ACC112 (cell line): Measurements from ENCODE around the gene LRFN2.

ENCODE experiments used
- H2AFZ ChIP-seq: fragments of 200-600 bp; sonication (generic); one replicate; pipeline ENCODE4 v1.6.0; 2017; ENCODE audit warnings: antibody characterized with exemption, low read length; ENCODE audit not compliant: unreplicated experiment
- H3K27ac ChIP-seq: fragments of 200-600 bp; sonication (generic); 2 replicates; pipeline ENCODE4 v1.5.1; 2014; ENCODE audit warnings: low read depth, mild to moderate bottlenecking, antibody characterized with exemption, low read length, moderate library complexity
- H3K27me3 ChIP-seq: fragments of 200-600 bp; sonication (generic); 2 replicates; pipeline ENCODE4 v1.6.1; 2014; ENCODE audit warnings: mild to moderate bottlenecking, antibody characterized with exemption, low read length, moderate library complexity, mixed read lengths; ENCODE audit not compliant: insufficient read depth
- H3K36me3 ChIP-seq: fragments of 200-600 bp; sonication (generic); 2 replicates; pipeline ENCODE4 v1.6.1; 2016; ENCODE audit warnings: mild to moderate bottlenecking, antibody characterized with exemption, low read length, moderate library complexity, mixed read lengths; ENCODE audit not compliant: insufficient read depth
- H3K4me1 ChIP-seq: fragments of 200-600 bp; sonication (generic); one replicate; pipeline ENCODE4 v1.6.1; 2016; ENCODE audit warnings: low read length, mixed read lengths; ENCODE audit not compliant: insufficient read depth, unreplicated experiment, control insufficient read depth
- H3K4me3 ChIP-seq: fragments of 200-600 bp; sonication (generic); 2 replicates; pipeline ENCODE4 v1.5.1; 2014; ENCODE audit warnings: mild to moderate bottlenecking, low read depth, low read length
- H3K79me2 ChIP-seq: fragments of 200-600 bp; sonication (generic); one replicate; pipeline ENCODE4 v1.6.0; 2016; ENCODE audit warnings: low read length; ENCODE audit not compliant: control insufficient read depth, unreplicated experiment, insufficient read depth

The LRFN2 gene

DNA sequence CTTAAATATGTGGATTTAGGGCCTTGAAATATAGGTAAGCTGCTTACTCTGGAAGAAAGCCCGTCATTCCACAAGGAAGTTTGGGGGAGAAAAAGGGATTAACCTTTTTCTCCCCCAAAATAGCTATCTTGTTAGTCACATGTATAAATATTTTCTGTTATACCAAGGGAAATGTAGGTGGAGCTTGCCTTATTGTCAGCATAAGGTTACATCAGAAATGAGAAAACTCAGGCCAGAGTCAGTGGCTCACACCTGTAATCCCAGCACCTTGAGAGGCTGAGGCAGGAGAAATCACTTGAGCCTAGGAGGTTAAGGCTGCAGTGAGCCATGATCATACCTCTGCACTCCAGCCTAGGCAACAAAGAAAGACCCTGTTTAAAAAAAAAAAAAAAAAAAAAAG, 129.9 kb downstream of the LRFN2 start:
- Histone ChIP-seq H2AFZ (no peak overlapping the region), H3K27me3 (no peaks in the 10 kb centered on the region), H3K36me3 (no peaks in the 10 kb centered on the region), H3K4me3 (no peak overlapping the region), H3K4me1 (no peaks in the 10 kb centered on the region), H3K79me2 (no peaks in the 10 kb centered on the region), H3K27ac (no peak overlapping the region)

DNA sequence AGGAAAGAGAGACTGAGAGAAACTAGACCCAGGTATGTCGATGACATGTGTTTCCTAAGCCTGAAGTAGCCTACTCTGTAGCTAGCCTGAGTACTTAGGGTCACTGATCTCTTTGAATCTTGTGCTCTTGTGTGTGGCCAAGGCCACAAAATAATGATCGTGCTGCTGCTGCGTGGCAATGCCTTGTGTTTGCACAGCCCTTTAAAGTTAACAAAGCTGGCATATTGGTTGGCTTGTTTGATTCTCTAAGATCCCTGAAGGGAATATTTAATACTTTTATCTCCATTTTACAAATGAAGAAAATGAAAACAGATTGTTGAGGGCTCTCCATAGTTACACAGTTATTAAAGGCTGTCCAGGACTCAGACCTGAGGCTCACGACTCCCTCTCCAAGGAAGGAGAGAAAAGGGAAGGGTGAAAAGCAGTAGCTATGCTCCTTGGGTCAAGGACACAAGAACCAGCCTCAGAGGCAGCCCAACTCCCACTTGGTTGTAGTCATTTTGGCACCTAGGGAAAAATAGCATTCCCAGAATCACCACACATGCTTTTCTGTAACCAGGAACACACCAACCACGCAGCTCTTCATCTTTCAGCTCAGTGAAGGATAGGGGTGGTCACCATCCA, 130.7 kb downstream of the LRFN2 start:
- Histone ChIP-seq H3K27ac (no peak overlapping the region), H3K79me2 (no peaks in the 10 kb centered on the region), H3K4me1 (no peaks in the 10 kb centered on the region), H3K27me3 (no peaks in the 10 kb centered on the region), H3K4me3 (no peak overlapping the region), H2AFZ (no peak overlapping the region), H3K36me3 (no peaks in the 10 kb centered on the region)

DNA sequence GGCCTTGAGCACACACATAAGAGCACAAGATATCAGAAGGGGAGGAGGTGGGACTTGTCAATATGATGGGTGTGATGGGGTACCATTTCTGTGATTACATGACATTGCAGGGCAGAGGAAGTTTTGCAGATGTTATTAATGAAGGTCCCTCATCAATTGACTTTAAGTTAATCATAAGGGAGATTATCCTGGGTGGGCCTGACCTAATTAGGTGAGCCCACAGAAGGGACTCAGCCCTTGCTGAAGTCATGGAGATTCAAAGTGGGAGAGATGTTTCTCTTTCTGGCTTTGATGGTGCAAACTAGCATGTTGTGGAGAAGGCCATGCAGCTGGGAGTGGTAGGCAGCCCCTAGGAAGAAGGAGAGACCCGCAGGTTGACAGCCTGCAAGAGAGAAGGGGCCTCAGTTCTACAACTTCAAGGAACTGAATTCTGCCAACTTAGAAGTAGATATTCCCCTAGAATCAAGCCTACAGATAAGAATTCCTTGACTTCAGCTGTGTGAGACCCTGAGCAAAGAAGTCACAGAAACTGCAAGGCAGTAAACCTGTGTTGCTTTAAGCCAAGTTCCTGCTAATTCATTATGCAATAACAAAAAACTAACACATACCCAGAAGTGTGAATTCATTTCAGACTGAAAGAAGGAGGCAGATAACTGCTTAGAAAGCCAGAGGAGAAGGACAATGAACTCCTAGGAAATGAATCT, 131.3 kb downstream of the LRFN2 start:
- Histone ChIP-seq H3K27ac (no peak overlapping the region), H2AFZ (no peak overlapping the region), H3K79me2 (no peaks in the 10 kb centered on the region), H3K36me3 (no peaks in the 10 kb centered on the region), H3K4me1 (no peaks in the 10 kb centered on the region), H3K27me3 (no peaks in the 10 kb centered on the region), H3K4me3 (no peak overlapping the region)

DNA sequence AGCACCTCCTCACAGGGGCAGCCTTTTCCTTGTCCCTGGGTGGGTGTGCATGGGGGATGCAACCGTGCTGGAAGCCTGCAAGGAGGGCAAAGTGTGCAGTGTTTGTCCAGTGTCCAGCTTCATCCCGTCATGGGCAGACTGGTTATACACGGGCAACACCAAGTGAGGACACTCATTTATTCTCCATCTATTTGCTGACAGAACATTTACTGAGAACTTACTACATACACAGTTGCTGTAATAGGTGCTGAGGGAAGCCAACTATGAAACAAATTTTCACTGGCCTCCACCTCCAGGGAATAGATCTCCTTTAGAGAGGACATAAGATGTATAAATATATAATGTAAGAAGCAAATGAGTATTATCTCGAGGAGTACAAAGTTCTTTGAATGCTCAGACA, 136.7 kb downstream of the LRFN2 start:
- Histone ChIP-seq H3K27me3 (no peaks in the 10 kb centered on the region), H3K36me3 (no peaks in the 10 kb centered on the region), H3K4me1 (no peaks in the 10 kb centered on the region), H3K4me3 (no peak overlapping the region), H3K79me2 (no peaks in the 10 kb centered on the region), H3K27ac (no peak overlapping the region), H2AFZ (no peak overlapping the region)

DNA sequence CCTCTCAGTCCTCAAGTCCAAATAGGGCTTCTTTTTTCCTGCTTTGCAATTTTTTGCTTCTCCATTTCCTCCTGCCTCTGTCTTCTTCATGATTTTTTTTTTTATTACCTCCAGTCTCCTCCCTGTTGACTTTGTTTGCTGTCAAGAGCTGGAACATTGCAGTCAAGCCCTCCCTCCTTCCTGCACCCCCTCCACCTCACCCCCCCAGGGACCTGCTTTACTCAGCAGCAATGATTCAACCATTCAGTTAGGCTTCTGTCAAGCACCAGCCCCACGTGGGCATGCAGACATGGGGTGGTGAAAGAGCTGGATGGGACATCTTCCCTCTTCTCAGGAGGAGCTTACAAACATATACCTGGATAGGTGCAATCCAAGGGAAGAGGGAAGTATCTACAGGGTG, 142.4 kb downstream of the LRFN2 start:
- Histone ChIP-seq H3K4me1 (no peaks in the 10 kb centered on the region), H3K36me3 (no peaks in the 10 kb centered on the region), H3K27ac (no peak overlapping the region), H3K27me3 (no peaks in the 10 kb centered on the region), H2AFZ (no peak overlapping the region), H3K4me3 (no peak overlapping the region), H3K79me2 (no peaks in the 10 kb centered on the region)

DNA sequence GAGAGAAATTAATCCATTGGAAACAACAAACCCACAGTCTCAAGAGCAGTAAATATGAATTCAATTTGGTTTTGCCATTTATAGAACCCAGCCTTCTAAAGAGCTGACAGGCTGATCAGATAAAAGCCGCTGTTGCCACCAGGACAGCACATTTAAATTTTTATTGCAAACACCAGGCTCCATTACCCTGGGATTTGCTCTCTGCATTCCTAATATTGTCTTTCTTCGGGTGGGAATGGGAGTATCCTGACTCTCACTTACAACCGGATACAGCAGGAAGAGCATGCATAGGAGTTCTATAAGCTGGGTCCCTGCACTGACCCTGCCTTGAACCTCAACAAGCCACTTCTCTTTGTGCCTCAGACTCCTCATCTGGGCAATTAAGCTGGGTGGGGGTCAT, 142.9 kb downstream of the LRFN2 start:
- H3K4me3 ChIP-seq = no peak overlapping the region
- no peak overlapping the region for H3K27ac ChIP-seq
- no peak overlapping the region for H2AFZ ChIP-seq
- no peaks in the 10 kb centered on the region for H3K79me2 ChIP-seq
- H3K4me1 ChIP-seq = no peaks in the 10 kb centered on the region
- no peaks in the 10 kb centered on the region for H3K36me3 ChIP-seq
- H3K27me3 ChIP-seq = no peaks in the 10 kb centered on the region

DNA sequence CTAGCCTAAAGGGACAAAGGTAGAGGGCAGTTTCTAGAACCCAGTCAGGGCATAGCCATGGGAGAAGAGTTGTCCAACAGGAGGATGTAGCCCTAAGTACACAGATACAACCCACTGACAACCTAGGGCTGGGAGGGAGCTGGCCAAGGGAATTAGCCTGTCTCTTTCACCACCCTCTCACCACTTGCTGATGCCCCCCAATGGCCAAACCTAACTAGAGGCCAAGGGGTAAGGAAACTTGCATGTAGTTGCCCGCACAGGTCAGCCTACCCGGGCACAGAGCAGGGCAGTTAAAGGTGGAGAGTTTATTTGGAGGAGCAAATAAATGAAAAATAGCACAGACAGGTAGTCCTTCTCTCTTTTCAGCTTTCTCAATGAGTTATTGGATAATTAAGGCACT, 143.3 kb downstream of the LRFN2 start:
- H3K4me3 ChIP-seq = no peak overlapping the region
- no peaks in the 10 kb centered on the region for H3K4me1 ChIP-seq
- H3K27me3 ChIP-seq = no peaks in the 10 kb centered on the region
- no peak overlapping the region for H2AFZ ChIP-seq
- no peaks in the 10 kb centered on the region for H3K79me2 ChIP-seq
- H3K36me3 ChIP-seq = no peaks in the 10 kb centered on the region
- H3K27ac ChIP-seq = no peak overlapping the region

DNA sequence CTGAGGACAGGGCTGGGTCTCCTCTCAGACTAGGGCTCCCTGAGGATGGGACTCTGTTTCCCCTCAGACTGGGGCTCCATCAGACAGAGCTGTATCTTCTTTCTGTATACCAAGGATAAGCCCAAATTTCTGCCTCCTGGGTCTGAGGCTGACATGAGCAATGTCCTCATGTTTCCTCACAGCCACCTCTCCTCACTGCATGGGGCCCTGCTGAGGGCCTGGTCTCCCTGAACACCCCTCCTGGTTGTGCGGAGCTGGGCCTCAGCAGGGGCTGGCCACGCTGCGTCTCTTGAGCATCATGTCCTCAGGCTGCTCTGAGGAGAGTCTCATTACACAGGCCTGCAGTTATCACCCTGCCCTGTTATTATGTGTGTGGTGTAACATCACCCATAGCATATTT, 144.6 kb downstream of the LRFN2 start:
- no peaks in the 10 kb centered on the region for H3K4me1 ChIP-seq
- no peaks in the 10 kb centered on the region for H3K36me3 ChIP-seq
- no peaks in the 10 kb centered on the region for H3K27me3 ChIP-seq
- H3K79me2 ChIP-seq = no peaks in the 10 kb centered on the region
- no peak overlapping the region for H3K27ac ChIP-seq
- no peak overlapping the region for H3K4me3 ChIP-seq
- H2AFZ ChIP-seq = no peak overlapping the region

DNA sequence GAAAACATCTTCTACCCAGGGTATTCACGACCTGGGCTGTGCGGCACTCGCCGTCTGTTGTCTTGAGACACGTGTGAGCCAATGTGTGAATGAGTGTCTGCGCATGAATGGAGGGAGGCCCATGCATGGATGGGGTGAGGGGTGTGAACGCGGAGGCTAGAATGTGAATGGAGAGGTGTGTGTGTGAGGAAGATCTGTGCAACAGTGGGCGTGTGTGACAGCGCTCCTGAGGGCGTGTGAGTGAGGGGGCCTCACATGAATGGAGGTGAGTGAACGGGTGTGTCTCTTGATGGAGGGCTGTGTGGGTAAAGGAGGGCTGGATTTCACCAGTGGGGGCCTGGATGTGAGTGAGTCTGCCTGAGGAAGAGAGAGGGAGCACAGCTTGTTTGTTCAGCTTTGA, 146.0 kb downstream of the LRFN2 start:
- no peak overlapping the region for H2AFZ ChIP-seq
- H3K36me3 ChIP-seq = no peaks in the 10 kb centered on the region
- no peak overlapping the region for H3K27ac ChIP-seq
- H3K79me2 ChIP-seq = no peaks in the 10 kb centered on the region
- H3K27me3 ChIP-seq = no peaks in the 10 kb centered on the region
- no peak overlapping the region for H3K4me3 ChIP-seq
- no peaks in the 10 kb centered on the region for H3K4me1 ChIP-seq

DNA sequence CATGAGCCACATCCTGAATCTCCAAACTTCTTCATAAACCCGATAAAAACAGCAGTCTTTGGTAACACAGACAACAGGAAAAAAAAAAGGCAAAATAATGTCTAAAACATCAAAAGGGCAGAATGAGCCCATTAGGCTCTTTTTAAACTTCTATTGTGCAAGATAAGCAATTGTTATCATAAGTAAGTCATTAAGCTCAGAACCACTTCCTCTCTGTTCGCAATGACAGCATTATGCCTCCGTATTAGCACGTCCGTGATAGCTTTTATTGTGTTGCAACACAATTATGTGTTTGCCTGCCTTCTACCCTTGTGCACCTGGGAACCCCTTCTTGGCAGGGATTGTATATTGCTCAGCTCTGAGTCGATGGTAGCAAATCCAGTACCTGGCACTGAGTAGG, 147.1 kb downstream of the LRFN2 start:
- H3K79me2 ChIP-seq = no peaks in the 10 kb centered on the region
- H3K36me3 ChIP-seq = no peaks in the 10 kb centered on the region
- H3K27me3 ChIP-seq = no peaks in the 10 kb centered on the region
- H3K4me3 ChIP-seq = no peak overlapping the region
- H2AFZ ChIP-seq = no peak overlapping the region
- H3K4me1 ChIP-seq = no peaks in the 10 kb centered on the region
- no peak overlapping the region for H3K27ac ChIP-seq

DNA sequence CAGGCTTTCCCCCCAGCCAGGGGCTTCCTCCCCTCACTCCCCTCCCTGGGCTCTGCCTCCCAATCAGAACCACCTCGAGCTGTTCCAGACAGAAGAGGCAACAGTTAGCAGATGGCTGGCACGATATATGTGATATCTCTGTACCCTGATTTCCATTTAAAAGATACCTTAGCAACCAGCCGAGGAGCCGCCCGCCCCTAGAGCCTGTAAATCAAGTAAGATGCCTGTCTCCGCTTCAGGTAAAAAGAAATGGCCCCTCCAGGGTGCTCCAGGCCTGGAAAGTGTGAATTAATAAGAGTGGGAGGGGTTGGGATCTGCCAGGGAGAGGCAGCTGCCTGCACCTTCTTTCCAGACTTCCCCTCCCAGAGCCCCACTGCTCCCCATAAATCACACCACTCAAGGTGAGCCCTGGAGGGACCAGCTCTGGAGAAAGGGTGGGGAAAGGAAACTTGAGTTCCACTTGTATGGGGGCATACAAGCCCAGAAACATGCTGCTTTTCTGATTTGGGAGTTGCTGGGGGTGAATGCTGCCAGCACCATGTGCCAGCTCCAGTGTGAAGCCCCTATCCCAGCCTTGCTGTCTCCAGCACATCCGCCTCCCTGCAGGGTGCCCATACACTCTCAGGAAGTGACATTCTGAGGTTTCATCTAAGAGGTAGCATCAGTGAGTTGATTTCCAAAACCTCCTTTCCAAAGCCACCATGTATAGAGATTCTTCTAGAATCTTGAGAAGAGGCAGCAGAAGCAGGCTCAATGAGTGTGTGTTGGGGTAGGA, 148.0 kb downstream of the LRFN2 start:
- no peaks in the 10 kb centered on the region for H3K4me1 ChIP-seq
- no peaks in the 10 kb centered on the region for H3K79me2 ChIP-seq
- no peaks in the 10 kb centered on the region for H3K36me3 ChIP-seq
- no peak overlapping the region for H3K27ac ChIP-seq
- H3K4me3 ChIP-seq = no peak overlapping the region
- H2AFZ ChIP-seq = no peak overlapping the region
- H3K27me3 ChIP-seq = no peaks in the 10 kb centered on the region
